NCI-H1092 treated with DMSO at 0.1 percent for 48 hours (cell line): ENCODE results near the gene FOXI2.

Source experiments
- DNase-seq: peaks from one replicate; lab custom pipeline; 2025; lab: John Stamatoyannopoulos, UW

Gene FOXI2

GRCh38 chr10:127743205-127743604 is 6.2 kb downstream of the FOXI2 start:
- DNase-seq: no peak

GRCh38 chr10:127744956-127745355 is 8.0 kb downstream of the FOXI2 start:
- no peak for DNase-seq

GRCh38 chr10:127745861-127746260 is 8.9 kb downstream of the FOXI2 start:
- no peak for DNase-seq

GRCh38 chr10:127755753-127756152 is 18.8 kb downstream of the FOXI2 start:
- no peak for DNase-seq

GRCh38 chr10:127756264-127756663 is 19.3 kb downstream of the FOXI2 start:
- no peak for DNase-seq

GRCh38 chr10:127757033-127757432 is 20.0 kb downstream of the FOXI2 start:
- no peak for DNase-seq

GRCh38 chr10:127759276-127759675 is 22.3 kb downstream of the FOXI2 start:
- DNase-seq: no peak

- no peak for DNase-seq
These were observed 25.9 kb downstream of the FOXI2 start for GRCh38 chr10:127762925-127763324.

GRCh38 chr10:127774766-127775559 is 38.0 kb downstream of the FOXI2 start:
- no peak for DNase-seq

GRCh38 chr10:127776816-127777215 is 39.8 kb downstream of the FOXI2 start:
- no peak for DNase-seq

GRCh38 chr10:127781412-127781811 is 44.4 kb downstream of the FOXI2 start:
- no peak for DNase-seq

- DNase-seq: no peak
These were observed 50.9 kb downstream of the FOXI2 start for GRCh38 chr10:127787873-127788272.

GRCh38 chr10:127790066-127790624 is 53.2 kb downstream of the FOXI2 start:
- no peak for DNase-seq
